Lower lobe of right lung (tissue), 2 donors: ENCODE data around the gene SART1. TPM values are rescaled to one million over a fixed set of nuclear protein-coding genes. Genes with fewer than 3 reads are reported as not detected.

Experiments
- ATAC-seq, 2 donors: fragments of 200-7000 bp; cut with Tn5 transposase; one replicate each; pipeline ENCODE4 v1.9.1; 2020 to 2022; ENCODE audit warnings: mild to moderate bottlenecking in 2 of 2, moderate library complexity in 2 of 2
- DNase-seq: peaks from one replicate; pipeline ENCODE4 v3.0.0-alpha.2; 2020
- H3K27ac ChIP-seq: fragments of 200-600 bp; one replicate; pipeline ENCODE4 v1.8.0; 2022
- H3K27me3 ChIP-seq: fragments of 200-600 bp; one replicate; pipeline ENCODE4 v1.8.0; 2022; ENCODE audit warnings: low read depth
- H3K36me3 ChIP-seq: fragments of 200-600 bp; one replicate; pipeline ENCODE4 v1.8.0; 2022; ENCODE audit warnings: mild to moderate bottlenecking
- H3K4me1 ChIP-seq: fragments of 200-600 bp; one replicate; pipeline ENCODE4 v1.8.0; 2022
- H3K4me3 ChIP-seq: fragments of 200-600 bp; one replicate; pipeline ENCODE4 v1.8.0; 2022; ENCODE audit warnings: mild to moderate bottlenecking
- H3K9me3 ChIP-seq: fragments of 200-600 bp; one replicate; pipeline ENCODE4 v1.8.0; 2022
- CTCF ChIP-seq: fragments of 200-600 bp; IDR thresholded peaks from one replicate; pipeline ENCODE4 v1.8.0; 2022; ENCODE audit warnings: antibody characterized with exemption, mild to moderate bottlenecking
- intact Hi-C: fragments of 100-400 bp; cut with DNase I; formaldehyde crosslinking; loops from one replicate; pipeline ENCODE4 v1.11.0; 2022
- total RNA-seq: library from RNA; stranded (reverse); fragmentation: NEBNext Ultra II Directional; extraction: Animal tissue kit (Norgen Biotek cat#: 25700); gene quantifications from one replicate; pipeline ENCODE4 v1.2.1, GENCODE V29; 2021
- donor health status: DM: no; HTN: yes; CAD: no; lungs with severe emphysema.

Gene SART1
- total RNA-seq, 1 donor from 2014 or later = 51.0 TPM

- no peaks in the 10 kb centered on the region for H3K9me3 ChIP-seq
- no peak for DNase-seq
- intact Hi-C loops = no loop called here
Measured at GRCh38 chr11:65944767-65945166, 16.8 kb upstream of the SART1 start.

GRCh38 chr11:65945430-65945911, 16.1 kb upstream of the SART1 start, which contains the start of gene TSGA10IP:
TSS of gene TSGA10IP (plus strand) at chr11:65945480. CDS start at chr11:65945676, 196 bp downstream.
- H3K4me3 ChIP-seq = no peak within 1 kb of the TSS
- ATAC-seq (no peak), DNase-seq (no peak)
- H3K36me3 ChIP-seq = no peaks in the 10 kb centered on the region
- H3K27ac ChIP-seq = no peak within 1 kb of the TSS
- H3K27me3 ChIP-seq = no peaks in the 10 kb centered on the region
- H3K9me3 ChIP-seq = no peaks in the 10 kb centered on the region
- intact Hi-C loops = no loop called here
- no peak for TF ChIP-seq CTCF
- H3K4me1 ChIP-seq = no peaks in the 10 kb centered on the region

More at GRCh38 chr11:65944767-65945166, 16.8 kb upstream of the SART1 start:
- no peaks in the 10 kb centered on the region for H3K36me3 ChIP-seq
- no peak overlapping the region for H3K4me3 ChIP-seq
- no peaks in the 10 kb centered on the region for H3K4me1 ChIP-seq
- TF ChIP-seq CTCF = no peak
- no peak for ATAC-seq
- H3K27ac ChIP-seq = no peak overlapping the region
- H3K27me3 ChIP-seq = no peaks in the 10 kb centered on the region

GRCh38 chr11:65945941-65946558, 15.5 kb upstream of the SART1 start:
- DNase-seq (no peak), ATAC-seq (no peak)
- Histone ChIP-seq H3K27me3 (no peaks in the 10 kb centered on the region), H3K4me3 (no peak overlapping the region), H3K36me3 (no peaks in the 10 kb centered on the region), H3K27ac (no peak overlapping the region), H3K4me1 (no peaks in the 10 kb centered on the region), H3K9me3 (no peaks in the 10 kb centered on the region)
- no peak for TF ChIP-seq CTCF
- intact Hi-C loops = no loop called here

GRCh38 chr11:65946655-65947054, 14.9 kb upstream of the SART1 start:
- intact Hi-C loops = no loop called here
- H3K9me3 ChIP-seq = no peaks in the 10 kb centered on the region
- H3K4me1 ChIP-seq = no peaks in the 10 kb centered on the region
- no peaks in the 10 kb centered on the region for H3K36me3 ChIP-seq
- no peaks in the 10 kb centered on the region for H3K27me3 ChIP-seq
- no peak overlapping the region for H3K27ac ChIP-seq
- ATAC-seq (peak in 1 of 2 donors; percentile 44), DNase-seq (no peak)
- no peak overlapping the region for H3K4me3 ChIP-seq
- no peak for TF ChIP-seq CTCF

- TF ChIP-seq CTCF = no peak
- no peaks in the 10 kb centered on the region for H3K27me3 ChIP-seq
- intact Hi-C loops = no loop called here
- no peaks in the 10 kb centered on the region for H3K9me3 ChIP-seq
- H3K27ac ChIP-seq = no peak overlapping the region
- DNase-seq (no peak), ATAC-seq (no peak)
- no peak overlapping the region for H3K4me3 ChIP-seq
- no peaks in the 10 kb centered on the region for H3K36me3 ChIP-seq
- H3K4me1 ChIP-seq = no peaks in the 10 kb centered on the region
Measured at GRCh38 chr11:65947133-65947532, 14.4 kb upstream of the SART1 start.
